Thyroid gland (tissue), 4 donors: Measurements from ENCODE around the gene SLC9A7. TPM values are rescaled to one million over a fixed set of nuclear protein-coding genes. Genes with fewer than 3 reads are reported as not detected.

Experiments used
- DNase-seq, 2 donors: peaks; one replicate each; pipeline ENCODE4 v3.0.0-alpha.2; 2019
- H3K27ac ChIP-seq, 3 donors: fragments of 200-600 bp; sonication (generic); 1 replicate in 2 of 3; 2 replicates in 1 of 3; pipeline ENCODE4 v1.5.1; 2016 to 2019; ENCODE audit warnings: mild to moderate bottlenecking in 1 of 3, moderate library complexity in 1 of 3
- H3K27me3 ChIP-seq: fragments of 200-600 bp; sonication (generic); one replicate; pipeline ENCODE4 v1.5.1; 2019
- H3K36me3 ChIP-seq, 2 donors: fragments of 200-600 bp; sonication (generic); one replicate each; pipeline ENCODE4 v1.5.1; 2016 to 2019
- H3K4me1 ChIP-seq, 2 donors: fragments of 200-600 bp; sonication (generic); one replicate each; pipeline ENCODE4 v1.5.1; 2017 to 2019
- H3K4me3 ChIP-seq, 3 donors: fragments of 200-600 bp; sonication (generic); replicated peaks in 1 of 3; 1 replicate in 2 of 3; 2 replicates in 1 of 3; pipeline ENCODE4 v1.5.1; 2016; ENCODE audit warnings: mild to moderate bottlenecking in 1 of 3
- H3K9me3 ChIP-seq: fragments of 200-600 bp; sonication (generic); one replicate; pipeline ENCODE4 v1.5.1; 2017
- POLR2A ChIP-seq, 2 donors: fragments of 450-650 bp; IDR thresholded peaks; one replicate each; pipeline ENCODE4 v1.6.1; 2017; ENCODE audit warnings: antibody characterized with exemption in 2 of 2, mild to moderate bottlenecking in 2 of 2, moderate library complexity in 1 of 2
- WGBS, 2 donors: methylation state at CpG; one replicate each; pipeline ENCODE4 v1.1.5; 2017; 5-methylcytosine and 5-hydroxymethylcytosine counted together
- intact Hi-C: fragments of 100-400 bp; cut with DNase I; formaldehyde crosslinking; loops from one replicate; pipeline ENCODE4 v1.15.1; 2023
- total RNA-seq, 4 donors: library from RNA; depleted of rRNA; stranded (reverse); fragments of >200 nt; gene quantifications; one replicate each; pipeline ENCODE4 v1.2.3, GENCODE V29; 2016
- TF ChIP-seq, protein P1 (sequence below), 6 experiments: fragments of 200-600 bp in 3 of 6; fragments of 450-650 bp in 3 of 6; sonication (generic) in 3 of 6; IDR thresholded peaks; one replicate each; pipeline ENCODE4 v1.5.1; 2016 to 2019; ENCODE audit warnings: antibody characterized with exemption in 6 of 6, mild to moderate bottlenecking in 2 of 6, inconsistent platforms in 1 of 6, moderate library complexity in 1 of 6

The SLC9A7 gene
- total RNA-seq, 4 donors from 2014 or later = 18.4 to 35.5 (median 26.3) TPM

GRCh38 chrX:46694549-46694948 lies 64.4 kb downstream of the SLC9A7 start:
- DNase-seq = no peak
- TF ChIP-seq, protein P1, sequence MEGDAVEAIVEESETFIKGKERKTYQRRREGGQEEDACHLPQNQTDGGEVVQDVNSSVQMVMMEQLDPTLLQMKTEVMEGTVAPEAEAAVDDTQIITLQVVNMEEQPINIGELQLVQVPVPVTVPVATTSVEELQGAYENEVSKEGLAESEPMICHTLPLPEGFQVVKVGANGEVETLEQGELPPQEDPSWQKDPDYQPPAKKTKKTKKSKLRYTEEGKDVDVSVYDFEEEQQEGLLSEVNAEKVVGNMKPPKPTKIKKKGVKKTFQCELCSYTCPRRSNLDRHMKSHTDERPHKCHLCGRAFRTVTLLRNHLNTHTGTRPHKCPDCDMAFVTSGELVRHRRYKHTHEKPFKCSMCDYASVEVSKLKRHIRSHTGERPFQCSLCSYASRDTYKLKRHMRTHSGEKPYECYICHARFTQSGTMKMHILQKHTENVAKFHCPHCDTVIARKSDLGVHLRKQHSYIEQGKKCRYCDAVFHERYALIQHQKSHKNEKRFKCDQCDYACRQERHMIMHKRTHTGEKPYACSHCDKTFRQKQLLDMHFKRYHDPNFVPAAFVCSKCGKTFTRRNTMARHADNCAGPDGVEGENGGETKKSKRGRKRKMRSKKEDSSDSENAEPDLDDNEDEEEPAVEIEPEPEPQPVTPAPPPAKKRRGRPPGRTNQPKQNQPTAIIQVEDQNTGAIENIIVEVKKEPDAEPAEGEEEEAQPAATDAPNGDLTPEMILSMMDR (IDR thresholded peaks at IDR 0.05) = no peak
- TF ChIP-seq POLR2A (IDR thresholded peaks at IDR 0.05) = no peak
- no peak overlapping the region for H3K4me3 ChIP-seq
- H3K27ac ChIP-seq = no peak overlapping the region
- intact Hi-C loops = no loop called here
- no peaks in the 10 kb centered on the region for H3K4me1 ChIP-seq
- no peaks in the 10 kb centered on the region for H3K27me3 ChIP-seq
- 84 to 86% methylated on average over 2 of the region's 2 CpGs for WGBS, 2 donors
- no peaks in the 10 kb centered on the region for H3K9me3 ChIP-seq
- no peaks in the 10 kb centered on the region for H3K36me3 ChIP-seq

GRCh38 chrX:46693149-46693548 lies 65.8 kb downstream of the SLC9A7 start:
- no peaks in the 10 kb centered on the region for H3K9me3 ChIP-seq

DNA sequence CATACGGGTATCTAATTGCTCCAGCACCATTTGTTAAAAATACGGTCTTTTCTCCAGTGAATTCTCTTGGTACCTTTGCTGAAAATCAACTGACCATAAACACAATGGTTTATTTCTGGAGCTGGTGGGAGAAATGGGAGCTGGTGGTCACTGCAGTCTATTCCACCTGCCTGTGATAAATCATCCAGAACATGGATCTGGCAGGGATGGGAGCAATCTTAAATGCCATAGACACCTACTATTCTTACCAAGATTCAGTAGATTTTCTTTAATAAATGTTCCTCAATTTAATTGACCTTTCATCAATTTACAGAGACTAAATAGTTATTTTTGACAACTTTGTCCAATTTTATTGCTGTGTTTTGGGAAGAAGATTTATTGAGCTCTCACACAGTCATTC lies 68.1 kb downstream of the SLC9A7 start:
- H3K27me3 ChIP-seq = no peaks in the 10 kb centered on the region

More at GRCh38 chrX:46693149-46693548, 65.8 kb downstream of the SLC9A7 start:
- H3K4me1 ChIP-seq = no peaks in the 10 kb centered on the region
- H3K4me3 ChIP-seq = no peak overlapping the region
- H3K36me3 ChIP-seq = no peaks in the 10 kb centered on the region
- TF ChIP-seq, protein P1 (IDR thresholded peaks at IDR 0.05) = no peak
- TF ChIP-seq POLR2A (IDR thresholded peaks at IDR 0.05) = no peak
- 94 to 98% methylated on average over 2 of the region's 2 CpGs for WGBS, 2 donors
- no peaks in the 10 kb centered on the region for H3K27me3 ChIP-seq
- intact Hi-C loops = no loop called here
- no peak for DNase-seq
- no peak overlapping the region for H3K27ac ChIP-seq

GRCh38 chrX:46687619-46688018 lies 71.3 kb downstream of the SLC9A7 start:
- no peaks in the 10 kb centered on the region for H3K9me3 ChIP-seq
- H3K4me3 ChIP-seq = no peak overlapping the region
- WGBS, 2 donors = 61 to 77% methylated on average over 2 of the region's 2 CpGs
- no peaks in the 10 kb centered on the region for H3K4me1 ChIP-seq
- DNase-seq = no peak
- H3K27ac ChIP-seq = no peak overlapping the region
- intact Hi-C loops = no loop called here
- H3K27me3 ChIP-seq = no peaks in the 10 kb centered on the region
- no peaks in the 10 kb centered on the region for H3K36me3 ChIP-seq
- TF ChIP-seq, protein P1 (IDR thresholded peaks at IDR 0.05) = no peak
- TF ChIP-seq POLR2A (IDR thresholded peaks at IDR 0.05) = no peak

More for the DNA sequence above, 68.1 kb downstream of the SLC9A7 start:
- no peaks in the 10 kb centered on the region for H3K36me3 ChIP-seq
- WGBS, 2 donors = 93% methylated on average over 2 of the region's 2 CpGs
- H3K4me3 ChIP-seq = no peak overlapping the region
- no peak for TF ChIP-seq POLR2A (IDR thresholded peaks at IDR 0.05)
- TF ChIP-seq, protein P1 (IDR thresholded peaks at IDR 0.05) = no peak
- H3K27ac ChIP-seq = no peak overlapping the region
- intact Hi-C loops = no loop called here
- no peaks in the 10 kb centered on the region for H3K9me3 ChIP-seq
- no peaks in the 10 kb centered on the region for H3K4me1 ChIP-seq
- no peak for DNase-seq

- no peaks in the 10 kb centered on the region for H3K9me3 ChIP-seq
- no peak overlapping the region for H3K4me3 ChIP-seq
- TF ChIP-seq POLR2A (IDR thresholded peaks at IDR 0.05) = no peak
- TF ChIP-seq, protein P1 (IDR thresholded peaks at IDR 0.05) = peak; percentile 35 to 57 (median 46)
- no peaks in the 10 kb centered on the region for H3K27me3 ChIP-seq
- no peaks in the 10 kb centered on the region for H3K4me1 ChIP-seq
- 36 to 43% methylated on average over 5 of the region's 5 CpGs for WGBS, 2 donors
- intact Hi-C loops = no loop called here
- no peak overlapping the region for H3K27ac ChIP-seq
- H3K36me3 ChIP-seq = no peaks in the 10 kb centered on the region
- peak; percentile 11 to 16 for DNase-seq
Observed at GRCh38 chrX:46686003-46686645, 72.8 kb downstream of the SLC9A7 start.
